HCT116 (cell line): ENCODE data around the gene SUN2. TPM values are rescaled to one million over a fixed set of nuclear protein-coding genes. Genes with fewer than 3 reads are reported as not detected.

Experiments
- ATAC-seq: fragments of 200-7000 bp; cut with Tn5 transposase; 2 replicates; pipeline ENCODE4 v1.9.1; 2020; ENCODE audit warnings: mild to moderate bottlenecking, moderate library complexity
- BruUV-seq: library from RNA; stranded (reverse); fragments of 400-500 nt; replicated peaks from 2 replicates; lab custom pipeline; 2021; lab: Mats Ljungman, UMichigan
- CTCF ChIA-PET: fragments of 300-600 bp; sonication (Branson Sonifier 250); formaldehyde crosslinking; loops from one replicate; lab custom pipeline; 2021; ENCODE audit warnings: antibody characterized with exemption; lab: Charles Lee
- POLR2A ChIA-PET: fragments of 300-600, 350-600 bp; sonication (Branson Sonifier 250); formaldehyde crosslinking; loops from one replicate; lab custom pipeline; 2021; ENCODE audit warnings: antibody characterized with exemption; lab: Charles Lee
- RAD21 ChIA-PET, 2 experiments: fragments of 300-600 bp; sonication (Branson Sonifier 250); formaldehyde crosslinking; loops; one replicate each; lab custom pipeline; 2023; ENCODE audit warnings: low total read pairs in 2 of 2; ENCODE audit not compliant: uncharacterized antibody in 2 of 2, unreplicated experiment in 2 of 2, low non-redundant PET in 1 of 2; lab: Charles Lee
- DNase-seq: peaks from one replicate; pipeline ENCODE4 v3.0.0-alpha.2; 2010; ENCODE audit warnings: low read depth, low spot score
- H2AFZ ChIP-seq: fragments of 200-600 bp; shearing (Covaris generic), sonication (generic); 2 replicates; pipeline ENCODE4 v1.6.1; 2017; ENCODE audit warnings: low read depth, mixed run types, mixed read lengths, antibody characterized with exemption, low read length; ENCODE audit not compliant: poor library complexity, severe bottlenecking
- H3K27ac ChIP-seq: 2 replicates; pipeline ENCODE4 v1.5.1; 2012; ENCODE audit warnings: low read depth, low read length
- H3K27me3 ChIP-seq: fragments of 200-600 bp; sonication (generic); 2 replicates; pipeline ENCODE4 v1.6.1; 2016; ENCODE audit warnings: mixed run types, low read length, mixed read lengths; ENCODE audit not compliant: insufficient read depth
- H3K36me3 ChIP-seq, 2 experiments: fragments of 200-500 bp in 1 of 2; fragments of 200-600 bp in 1 of 2; sonication (Bioruptor generic) in 1 of 2; sonication (generic) in 1 of 2; 2 replicates each; pipeline versions ENCODE4 v1.5.1 to v1.6.1; 2014 to 2016; ENCODE audit warnings: low read length in 2 of 2, inconsistent platforms in 1 of 2, mixed read lengths in 1 of 2, mixed run types in 1 of 2; ENCODE audit not compliant: insufficient read depth in 2 of 2, control insufficient read depth in 1 of 2
- H3K4me1 ChIP-seq, 2 experiments: fragments of 200-600 bp in 1 of 2; sonication (generic) in 1 of 2; 2 replicates each; pipeline versions ENCODE4 v1.5.1 to v1.6.1; 2012 to 2017; ENCODE audit warnings: low read length in 2 of 2, inconsistent platforms in 1 of 2, mild to moderate bottlenecking in 1 of 2, mixed read lengths in 1 of 2, mixed run types in 1 of 2, moderate library complexity in 1 of 2; ENCODE audit not compliant: insufficient read depth in 2 of 2, control insufficient read depth in 1 of 2
- H3K4me2 ChIP-seq: fragments of 200-600 bp; sonication (generic); 2 replicates; pipeline ENCODE4 v1.6.1; 2017; ENCODE audit warnings: mixed run types, low read length, mixed read lengths
- H3K4me3 ChIP-seq, 2 experiments: fragments of 200-600 bp in 1 of 2; sonication (generic) in 1 of 2; replicated peaks in 1 of 2; 2 replicates each; pipeline ENCODE4 v1.5.1; 2011 to 2016; ENCODE audit warnings: low read length in 2 of 2, control low read depth in 1 of 2, low read depth in 1 of 2, mild to moderate bottlenecking in 1 of 2, mixed read lengths in 1 of 2, mixed run types in 1 of 2
- H3K79me2 ChIP-seq: fragments of 200-600 bp; sonication (generic); 2 replicates; pipeline ENCODE4 v1.6.1; 2017; ENCODE audit warnings: mild to moderate bottlenecking, mixed run types, low read length, moderate library complexity, mixed read lengths; ENCODE audit not compliant: insufficient read depth
- H3K9ac ChIP-seq: fragments of 200-600 bp; sonication (generic); 2 replicates; pipeline ENCODE4 v1.6.1; 2016; ENCODE audit warnings: low read length, mixed read lengths
- H3K9me2 ChIP-seq: fragments of 200-600 bp; sonication (generic), shearing (Covaris generic); 2 replicates; pipeline ENCODE4 v1.6.1; 2017; ENCODE audit warnings: mixed run types, mild to moderate bottlenecking, moderate library complexity; ENCODE audit not compliant: insufficient read depth
- H3K9me3 ChIP-seq, 2 experiments: fragments of 200-500 bp in 1 of 2; fragments of 200-600 bp in 1 of 2; sonication (Bioruptor generic) in 1 of 2; sonication (generic) in 1 of 2; 2 replicates each; pipeline ENCODE4 v1.6.1; 2014 to 2017; ENCODE audit warnings: low read length in 2 of 2, mixed read lengths in 2 of 2, inconsistent platforms in 1 of 2, low read depth in 1 of 2, mild to moderate bottlenecking in 1 of 2, mixed run types in 1 of 2, moderate library complexity in 1 of 2; ENCODE audit not compliant: control insufficient read depth in 1 of 2, insufficient read depth in 1 of 2
- H4K20me1 ChIP-seq: fragments of 200-600 bp; sonication (generic), shearing (Covaris generic); 2 replicates; pipeline ENCODE4 v1.6.1; 2017; ENCODE audit warnings: mixed run types, mild to moderate bottlenecking, moderate library complexity; ENCODE audit not compliant: insufficient read depth
- ATF3 ChIP-seq: IDR thresholded peaks from 2 replicates; pipeline ENCODE4 v1.6.1; 2012
- EGR1 ChIP-seq: IDR thresholded peaks from 2 replicates; pipeline ENCODE4 v1.6.1; 2012; ENCODE audit warnings: low read depth
- ELF1 ChIP-seq: IDR thresholded peaks from 2 replicates; pipeline ENCODE4 v1.6.1; 2012; ENCODE audit warnings: low read depth, borderline replicate concordance
- EZH2 ChIP-seq: fragments of 200-600 bp; sonication (generic); IDR thresholded peaks from 2 replicates; pipeline ENCODE4 v1.6.1; 2017; ENCODE audit warnings: antibody characterized with exemption, mixed run types
- EZH2phosphoT487 ChIP-seq: fragments of 200-600 bp; IDR thresholded peaks from 2 replicates; pipeline ENCODE4 v1.6.1; 2018; ENCODE audit warnings: antibody characterized with exemption, borderline replicate concordance
- JUND ChIP-seq: IDR thresholded peaks from 2 replicates; pipeline ENCODE4 v1.6.1; 2012
- POLR2A ChIP-seq: IDR thresholded peaks from 2 replicates; pipeline ENCODE4 v1.7.0; 2011; ENCODE audit warnings: borderline replicate concordance; ENCODE audit not compliant: insufficient read depth, insufficient read length; ENCODE audit errors: extremely low read depth
- RAD21 ChIP-seq: IDR thresholded peaks from 2 replicates; pipeline ENCODE4 v1.6.1; 2012; ENCODE audit warnings: low read depth, mild to moderate bottlenecking
- REST ChIP-seq: IDR thresholded peaks from 2 replicates; pipeline ENCODE4 v1.6.1; 2012; ENCODE audit warnings: low read depth
- SIN3A ChIP-seq: IDR thresholded peaks from 2 replicates; pipeline ENCODE4 v1.6.1; 2012; ENCODE audit warnings: low read depth
- SP1 ChIP-seq: IDR thresholded peaks from 2 replicates; pipeline ENCODE4 v1.6.1; 2012; ENCODE audit warnings: low read depth
- TCF7L2 ChIP-seq: IDR thresholded peaks from 2 replicates; pipeline ENCODE4 v1.7.0; 2011; ENCODE audit warnings: borderline replicate concordance, inconsistent platforms; ENCODE audit not compliant: insufficient read depth, insufficient read length; ENCODE audit errors: extremely low read depth
- YY1 ChIP-seq: IDR thresholded peaks from 2 replicates; pipeline ENCODE4 v1.6.1; 2011; ENCODE audit warnings: low read length, low read depth, moderate library complexity, mild to moderate bottlenecking; ENCODE audit not compliant: insufficient replicate concordance; ENCODE audit errors: extremely low read depth
- ZNF274 ChIP-seq: fragments of 200-500 bp; sonication (Bioruptor generic); IDR thresholded peaks from 2 replicates; pipeline ENCODE4 v1.6.1; 2014; ENCODE audit warnings: mild to moderate bottlenecking, low read depth, low read length, inconsistent platforms
- intact Hi-C: fragments of 100-400 bp; cut with micrococcal nuclease; formaldehyde crosslinking; loops from 2 replicates; pipeline ENCODE4 v1.10.0; 2022
- total RNA-seq: library from RNA; stranded (reverse); gene quantifications from one replicate; pipeline ENCODE4 v1.2.1, GENCODE V29; 2021; ENCODE audit not compliant: unreplicated experiment

Gene SUN2
- total RNA-seq, 1 experiment from 2014 or later, result 71.6 TPM

- peaks cover 10% of the 10 kb centered on the region; the same call in 1 of the 2 replicates for H3K79me2 ChIP-seq
- no peak overlapping the region for H3K9ac ChIP-seq
- no peak overlapping the region for H2AFZ ChIP-seq
- DNase-seq, result no peak
- ChIA-PET POLR2A (no interaction called here), CTCF (interaction anchor here (0.6 to 2.3 kb wide), 2 partner anchors 10 to 1110 kb away, joined by 4 to 8 read pairs; no protein-coding TSS in a partner anchor), RAD21 (no interaction called here)
- no TSS peak for BruUV-seq
- H4K20me1 ChIP-seq, result no peaks in the 10 kb centered on the region
- no peak overlapping the region for H3K27ac ChIP-seq
- no peaks in the 10 kb centered on the region for H3K27me3 ChIP-seq
- H3K9me3 ChIP-seq, result no peaks in the 10 kb centered on the region
- ATAC-seq, result no peak
- intact Hi-C loops, result no loop called here
- TF ChIP-seq EZH2phosphoT487 (no peak), TCF7L2 (no peak), SP1 (no peak), ATF3 (no peak), JUND (no peak), EZH2 (no peak), POLR2A (no peak), ZNF274 (no peak), ELF1 (no peak), SIN3A (no peak), RAD21 (no peak), EGR1 (no peak), REST (no peak), YY1 (no peak)
- H3K9me2 ChIP-seq, result no peaks in the 10 kb centered on the region
- H3K4me2 ChIP-seq, result no peak overlapping the region
- no peak overlapping the region for H3K4me3 ChIP-seq
- H3K36me3 ChIP-seq, result no peaks in the 10 kb centered on the region
- peaks cover 15 to 38% of the 10 kb centered on the region in 2 experiments for H3K4me1 ChIP-seq
Measured at GRCh38 chr22:38759005-38759404, 3.2 kb upstream of the SUN2 start.
